D721Med (cell line): ENCODE data around the gene NAV2.

Experiments
- DNase-seq: peaks from one replicate; pipeline ENCODE4 v3.0.0; 2011; ENCODE audit warnings: low spot score; ENCODE audit not compliant: insufficient read length
- FAIRE-seq: peaks from 2 replicates; lab custom pipeline; 2011; peaks lifted over from hg19 to GRCh38; lab: Jason Lieb, UNC
- CTCF ChIP-seq: IDR thresholded peaks from 2 replicates; pipeline ENCODE4 v1.5.1; 2012; ENCODE audit warnings: mild to moderate bottlenecking, control low read depth; ENCODE audit not compliant: insufficient read depth; ENCODE audit errors: missing control alignments

The NAV2 gene

DNA sequence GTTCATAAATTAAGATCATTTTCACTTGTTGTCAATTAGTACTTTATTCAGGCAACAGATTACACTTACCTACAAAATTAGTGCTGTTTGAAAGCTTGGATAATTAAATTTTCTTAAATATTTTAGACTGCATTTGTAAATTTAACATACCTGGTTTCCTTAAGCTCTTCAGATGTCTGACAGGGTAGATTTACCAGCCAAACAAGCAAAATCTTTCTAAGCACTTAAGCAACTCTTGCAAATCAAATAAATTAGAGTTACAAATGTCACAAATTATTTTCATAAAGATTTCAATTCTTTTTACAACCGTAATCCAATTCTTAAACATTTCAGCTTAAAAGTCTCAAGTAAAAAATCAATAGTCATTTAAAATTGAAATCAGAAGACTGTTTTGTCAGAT lies 317.8 kb downstream of the NAV2 start:
- FAIRE-seq (no peak), DNase-seq (no peak)
- TF ChIP-seq CTCF, result no peak

- no peak for TF ChIP-seq CTCF
- DNase-seq, result no peak
- FAIRE-seq, result no peak
Measured at GRCh38 chr11:20031155-20032001, 318.7 kb downstream of the NAV2 start.

DNA sequence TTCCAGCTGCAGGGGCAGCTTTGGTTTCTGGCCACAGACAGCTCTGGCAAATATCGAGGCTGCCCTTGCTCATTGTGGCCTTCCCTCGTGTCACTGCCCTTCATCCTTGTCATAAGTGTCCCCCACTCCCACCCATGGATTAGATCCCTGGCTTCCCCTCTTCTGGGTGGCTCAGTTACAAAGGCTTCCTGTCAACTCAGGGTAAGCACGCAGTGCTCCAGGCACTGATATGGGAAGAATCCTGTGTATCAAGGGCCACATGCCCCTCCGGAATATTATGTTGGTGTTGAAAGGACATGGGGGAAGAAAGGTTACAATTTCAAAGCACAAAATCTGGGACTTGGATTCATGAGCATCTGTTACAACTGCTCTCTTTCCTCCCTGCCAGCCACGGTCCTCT lies 319.5 kb downstream of the NAV2 start:
- no peak for TF ChIP-seq CTCF
- DNase-seq (no peak), FAIRE-seq (no peak)

- no peak for FAIRE-seq
- no peak for TF ChIP-seq CTCF
- DNase-seq, result no peak
Measured at GRCh38 chr11:20032577-20033260, 320.1 kb downstream of the NAV2 start.

- no peak for FAIRE-seq
- no peak for DNase-seq
- no peak for TF ChIP-seq CTCF
Measured at GRCh38 chr11:20033806-20034205, 321.2 kb downstream of the NAV2 start.

GRCh38 chr11:20034941-20035340 lies 322.3 kb downstream of the NAV2 start:
- no peak for FAIRE-seq
- no peak for TF ChIP-seq CTCF
- DNase-seq, result no peak

GRCh38 chr11:20035375-20035700 lies 322.7 kb downstream of the NAV2 start:
- DNase-seq, result no peak
- FAIRE-seq, result no peak
- no peak for TF ChIP-seq CTCF
